ENCODE data around the gene INTS11. TPM values are rescaled to one million over a fixed set of nuclear protein-coding genes. Genes with fewer than 3 reads are reported as not detected.

Gene INTS11
- total and polyA plus RNA-seq, 2 of the 13 experiments (the other 11 are each of a cell fraction or from before 2014, with no cell fraction given) = 52.8 to 94.8 TPM

- TF ChIP-seq PRDM10 (CRISPR knock-in tag; IDR thresholded peaks at IDR 0.05; ENCODE audit: low read depth) (no peak), ZBTB2 (CRISPR knock-in tag; IDR thresholded peaks at IDR 0.05; ENCODE audit: low read depth) (peak; percentile 52; the same call in 1 of the 2 replicates), IKZF4 (CRISPR knock-in tag; IDR thresholded peaks at IDR 0.05; ENCODE audit: borderline replicate concordance, low read depth, not compliant biosample characterization) (peak; percentile 60), HOXA3 (CRISPR knock-in tag; IDR thresholded peaks at IDR 0.05) (peak; percentile 45; the same call in 1 of the 2 replicates), NRL (CRISPR knock-in tag; IDR thresholded peaks at IDR 0.05; ENCODE audit: borderline replicate concordance) (peak; percentile 57; the same call in 1 of the 2 replicates), ARID3A (IDR thresholded peaks at IDR 0.05; ENCODE audit: low read depth, low read length) (no peak), ZNF619 (CRISPR knock-in tag; IDR thresholded peaks at IDR 0.05) (0 out of 2 replicates have a peak, but pooled peaks have one; percentile 11), USF2 (IDR thresholded peaks at IDR 0.05; ENCODE audit: low read depth, low read length) (no peak), USF2 (CRISPR knock-in tag; IDR thresholded peaks at IDR 0.05; ENCODE audit: borderline replicate concordance) (peak; percentile 41; the same call in 1 of the 2 replicates), FOXA3 (CRISPR knock-in tag; IDR thresholded peaks at IDR 0.05) (no peak), KLF16 (CRISPR knock-in tag; IDR thresholded peaks at IDR 0.05) (peak in 1 of 2 experiments; percentile 12; a peak in 1 of 4 replicates), ZNF446 (CRISPR knock-in tag; IDR thresholded peaks at IDR 0.05) (peak; percentile 84), PHF21A (CRISPR knock-in tag; IDR thresholded peaks at IDR 0.05) (peak; percentile 46; the same call in 1 of the 2 replicates), TCF7 (IDR thresholded peaks at IDR 0.05; ENCODE audit: low read depth) (no peak)
These were observed at the start of gene INTS11, which contains the start of gene CPTP (continued) for GRCh38 chr1:1324524-1325287.
